GM20000 (cell line): ENCODE data around the gene TERT.
A peak's percentile ranks its signal among the peaks of the same experiment; 100 is the strongest.

Experiments
- DNase-seq: peaks from one replicate; pipeline ENCODE4 v3.0.0; 2012; ENCODE audit warnings: low spot score
- CTCF ChIP-seq: IDR thresholded peaks from 2 replicates; pipeline ENCODE4 v1.5.1; 2012; ENCODE audit warnings: mild to moderate bottlenecking, control low read depth; ENCODE audit errors: extremely low read depth, missing control alignments

The TERT gene

GRCh38 chr5:1318659-1319251, 23.9 kb upstream of the TERT start:
- no peak for DNase-seq
- TF ChIP-seq CTCF = no peak

GRCh38 chr5:1317921-1318565, 23.2 kb upstream of the TERT start:
- DNase-seq = no peak
- no peak for TF ChIP-seq CTCF

GRCh38 chr5:1316588-1317340, 21.9 kb upstream of the TERT start:
- no peak for DNase-seq
- TF ChIP-seq CTCF = no peak

- peak; percentile 87 for DNase-seq
- no peak for TF ChIP-seq CTCF
These were observed 21.1 kb upstream of the TERT start for GRCh38 chr5:1315709-1316587.

GRCh38 chr5:1315018-1315708, 20.3 kb upstream of the TERT start:
- no peak for TF ChIP-seq CTCF
- no peak for DNase-seq

GRCh38 chr5:1314564-1314982, 19.7 kb upstream of the TERT start:
- no peak for TF ChIP-seq CTCF
- DNase-seq = no peak
